ENCODE results near the gene SLC39A11.
"Not testable (repeated sequence)": the region's sequence is repeated elsewhere in the genome, so short reads cannot be mapped to it uniquely, and the experiment has no call there.

SLC39A11 gene

DNA sequence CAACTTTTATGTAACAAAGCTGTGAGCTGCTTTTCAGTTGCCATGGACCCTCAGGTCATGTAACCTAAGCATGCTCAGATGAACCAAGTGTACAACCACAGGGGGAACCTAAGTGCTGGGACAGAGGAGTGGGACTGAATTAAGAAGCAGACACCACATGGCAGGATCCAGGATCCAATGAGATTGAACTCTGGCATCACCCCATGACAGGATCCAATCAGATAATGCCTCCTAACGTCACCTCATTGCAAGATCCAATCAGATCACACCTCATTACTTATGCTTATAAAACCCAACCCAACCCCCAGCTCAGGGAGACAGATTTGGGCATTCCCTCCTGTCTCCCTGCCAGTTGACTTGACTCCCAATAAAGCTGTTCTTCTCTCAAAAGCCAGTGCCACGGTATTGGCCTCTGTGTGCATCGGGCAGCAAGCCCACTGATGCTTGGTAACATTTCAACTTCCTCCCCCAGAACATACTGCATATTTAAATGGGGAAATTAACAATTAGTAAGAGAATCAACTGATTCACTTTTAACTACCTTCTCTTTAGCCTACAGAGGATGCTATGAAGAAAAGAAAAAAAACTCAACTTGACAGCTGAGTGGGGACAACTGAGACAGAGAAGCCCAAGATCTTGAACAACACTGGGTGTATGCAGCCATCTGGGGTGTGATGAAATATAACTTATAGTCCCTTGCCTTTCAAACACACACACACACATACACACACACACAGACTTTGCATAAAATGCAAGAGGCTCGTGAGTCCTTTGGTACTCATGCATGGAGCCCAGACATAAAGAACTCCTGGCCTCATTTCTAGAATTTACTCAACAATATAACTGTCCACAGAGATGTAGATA, 148.4 kb downstream of the SLC39A11 start:
- DNase-seq, result no peak

DNA sequence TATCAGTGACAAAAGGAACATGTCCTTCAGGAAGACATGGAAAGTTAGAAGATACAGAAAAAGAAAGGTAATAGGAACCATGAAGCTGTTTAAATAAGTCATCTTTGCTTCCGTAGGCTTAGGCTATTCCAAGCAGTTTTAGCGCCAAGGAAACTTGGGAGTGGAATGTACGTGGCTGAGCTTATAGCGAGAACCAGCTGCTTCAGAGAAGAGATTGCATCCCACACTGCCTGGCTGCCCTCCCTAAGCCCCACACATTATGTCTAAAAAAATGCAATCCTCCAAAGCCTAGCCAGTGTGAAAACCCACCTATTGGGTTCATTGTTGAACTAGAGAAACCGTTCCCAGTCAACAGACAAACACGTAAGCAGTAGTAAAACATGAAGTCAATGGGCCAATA, 149.9 kb downstream of the SLC39A11 start:
- no peak for DNase-seq

DNA sequence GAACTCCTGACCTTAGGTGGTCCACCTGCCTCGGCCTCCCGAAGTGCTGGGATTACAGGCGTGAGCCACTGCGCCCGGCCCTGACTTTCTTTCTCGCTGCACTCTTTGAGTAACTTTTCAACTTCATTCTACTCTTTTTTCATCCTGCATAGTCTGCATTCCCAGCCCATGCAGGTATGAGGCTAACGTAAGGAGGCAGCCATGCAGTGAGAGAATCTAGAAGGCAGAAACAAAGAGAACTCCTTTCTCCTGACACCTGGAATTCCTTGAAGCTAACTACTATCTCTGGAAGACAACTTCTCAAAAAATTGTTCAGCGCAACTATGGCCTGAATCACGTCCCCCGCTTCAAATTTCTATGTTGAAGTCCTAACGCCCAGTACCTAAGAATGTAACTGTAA, 152.0 kb downstream of the SLC39A11 start:
- DNase-seq, result no peak

DNA sequence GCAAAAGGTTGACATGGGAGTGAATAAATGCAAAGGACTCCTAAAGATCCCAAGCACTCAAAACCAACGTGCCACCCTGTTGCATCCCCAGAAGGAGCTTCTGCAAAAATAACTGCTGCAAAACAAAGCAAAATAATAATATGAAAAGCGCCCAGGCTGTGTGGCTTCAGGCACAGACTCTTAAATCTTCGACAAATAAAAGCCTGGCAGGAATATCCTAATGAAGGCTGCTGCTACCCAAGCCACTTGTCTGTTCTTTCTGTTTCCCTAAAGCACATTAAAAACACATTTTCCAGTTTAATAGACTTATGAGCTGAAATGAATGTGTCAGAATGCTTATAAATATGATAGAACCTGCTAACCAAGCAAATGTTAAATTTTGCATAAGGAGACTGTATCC, 154.0 kb downstream of the SLC39A11 start:
- DNase-seq, result no peak

DNA sequence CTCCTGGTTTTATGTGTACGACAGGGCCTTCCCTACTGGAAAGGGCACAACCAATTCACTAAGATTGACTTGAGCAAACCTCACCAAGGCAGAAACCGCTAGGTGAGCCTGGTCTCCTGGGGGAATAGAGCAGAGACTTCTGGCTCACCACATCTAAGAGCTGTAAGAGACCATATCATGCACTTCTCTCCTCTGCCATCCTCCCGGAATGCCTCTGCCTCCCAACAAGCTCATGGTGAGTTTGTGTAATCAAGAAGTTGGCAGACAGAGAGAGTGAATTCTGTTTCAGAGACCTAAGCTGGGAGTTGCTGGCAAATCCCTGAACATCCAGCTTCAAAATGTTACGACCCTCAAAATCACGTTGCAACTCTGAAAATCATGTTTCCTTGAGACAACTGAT, 154.8 kb downstream of the SLC39A11 start:
- DNase-seq, result no peak

DNA sequence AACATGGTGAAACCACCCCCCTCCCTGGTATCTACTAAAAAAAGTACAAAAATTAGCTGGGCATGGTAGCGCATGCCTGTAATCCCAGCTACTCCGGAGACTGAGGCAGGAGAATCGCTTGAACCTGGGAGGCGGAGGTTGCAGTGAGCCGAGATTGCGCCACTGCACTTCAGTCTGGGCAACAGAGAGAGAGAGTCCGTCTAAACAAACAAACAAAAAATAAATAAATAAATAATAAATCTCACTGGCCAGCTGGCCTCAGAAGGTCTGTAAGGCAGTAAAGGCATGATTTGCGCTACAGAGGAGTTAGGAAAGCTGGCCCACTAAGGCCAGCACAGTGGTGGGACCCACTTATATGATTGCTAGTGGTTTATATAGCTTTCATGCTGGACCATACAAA, 155.2 kb downstream of the SLC39A11 start:
- not testable (repeated sequence) for DNase-seq

DNA sequence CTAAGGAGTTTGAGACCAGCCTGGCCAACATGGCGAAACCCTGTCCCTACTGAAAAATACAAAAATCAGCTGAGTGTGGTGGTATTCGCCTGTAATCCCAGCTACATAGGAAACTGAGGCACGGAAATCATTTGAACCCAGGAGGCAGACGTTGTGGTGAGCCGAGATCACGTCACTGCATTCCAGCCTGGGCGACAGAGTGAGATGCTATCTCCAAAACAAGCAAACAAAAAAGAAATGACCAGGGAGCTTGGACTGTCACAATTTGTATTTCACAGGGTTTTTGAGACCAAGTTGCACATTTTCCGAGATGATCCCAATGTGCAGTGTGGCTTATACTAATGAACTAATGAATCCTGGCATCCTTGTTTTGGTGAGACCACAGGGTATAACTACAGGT, 156.5 kb downstream of the SLC39A11 start:
- no peak for DNase-seq

DNA sequence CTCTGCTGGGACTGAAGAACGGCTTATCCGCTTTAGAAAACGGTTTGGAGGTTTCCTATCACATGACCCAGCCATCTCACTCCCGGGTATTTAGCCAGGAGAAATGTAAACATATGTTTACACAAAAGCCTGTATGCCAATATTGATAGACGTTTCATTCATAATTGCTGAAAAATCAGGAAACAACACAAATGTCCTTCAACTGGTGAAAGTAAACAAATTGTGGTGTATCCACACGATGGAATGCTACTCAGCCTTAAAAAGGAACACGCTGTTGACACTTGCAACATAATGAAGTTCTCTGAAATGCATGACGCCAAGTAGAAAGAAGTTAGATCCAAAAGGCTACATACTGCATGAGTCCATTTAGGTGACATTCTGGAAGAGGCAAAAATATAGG, 157.6 kb downstream of the SLC39A11 start:
- no peak for DNase-seq

DNA sequence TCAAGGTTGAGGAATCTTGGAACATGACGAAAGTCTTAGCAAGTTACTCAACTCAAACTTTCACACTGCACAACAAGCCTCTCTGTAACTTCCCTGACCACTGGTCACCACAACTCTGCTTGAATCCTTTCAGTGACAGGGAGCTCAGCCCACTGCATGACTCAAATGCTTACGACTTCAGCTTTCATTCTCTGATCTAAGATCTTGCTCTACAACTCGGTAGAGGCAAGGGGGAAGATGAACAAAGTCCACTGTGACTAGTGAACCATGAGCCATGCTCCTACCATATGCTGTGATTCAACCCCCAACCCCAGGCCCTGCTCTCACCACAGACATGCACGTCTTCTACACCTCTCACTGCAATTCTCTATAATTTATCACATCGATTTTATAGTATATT, 160.9 kb downstream of the SLC39A11 start:
- no peak for DNase-seq

DNA sequence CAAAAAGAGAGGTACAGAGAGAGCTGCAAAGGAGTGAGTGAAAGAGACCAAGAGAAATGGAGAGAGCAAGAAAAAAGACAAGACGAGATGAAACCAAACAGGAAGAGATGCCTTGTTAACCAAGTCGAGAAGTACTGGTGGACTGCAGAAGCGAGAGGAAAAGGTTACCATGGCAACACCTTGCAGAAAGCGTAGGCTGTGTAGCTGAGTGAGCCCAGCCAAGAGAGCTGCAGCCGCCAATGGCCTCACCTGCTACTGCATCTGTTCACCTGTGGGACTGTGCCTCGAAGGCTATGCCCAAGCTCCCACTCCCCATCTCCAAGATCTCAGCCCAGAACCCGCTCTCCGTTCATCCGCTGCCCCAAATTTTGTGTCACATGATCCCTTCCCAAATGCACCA, 161.3 kb downstream of the SLC39A11 start:
- DNase-seq, result no peak

DNA sequence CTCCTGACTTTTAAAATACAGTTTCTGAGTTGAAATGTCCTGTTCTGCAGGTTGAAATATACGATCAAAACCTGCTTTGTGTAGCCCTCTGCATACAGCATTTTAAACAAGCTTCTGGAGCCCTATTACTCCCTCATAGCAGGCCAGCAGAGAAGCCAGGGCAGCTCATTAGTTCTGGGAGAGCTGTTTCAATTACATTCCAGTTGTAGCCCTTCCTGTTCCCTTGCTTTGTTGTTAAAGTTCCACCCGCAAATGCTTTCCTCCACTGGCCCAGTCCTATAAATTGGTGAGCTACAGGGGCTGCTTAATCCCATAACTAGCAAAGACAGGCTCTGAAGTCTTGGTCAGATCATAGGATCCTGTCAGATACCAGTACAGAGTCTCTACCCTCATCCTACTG, 162.5 kb downstream of the SLC39A11 start:
- no peak for DNase-seq

DNA sequence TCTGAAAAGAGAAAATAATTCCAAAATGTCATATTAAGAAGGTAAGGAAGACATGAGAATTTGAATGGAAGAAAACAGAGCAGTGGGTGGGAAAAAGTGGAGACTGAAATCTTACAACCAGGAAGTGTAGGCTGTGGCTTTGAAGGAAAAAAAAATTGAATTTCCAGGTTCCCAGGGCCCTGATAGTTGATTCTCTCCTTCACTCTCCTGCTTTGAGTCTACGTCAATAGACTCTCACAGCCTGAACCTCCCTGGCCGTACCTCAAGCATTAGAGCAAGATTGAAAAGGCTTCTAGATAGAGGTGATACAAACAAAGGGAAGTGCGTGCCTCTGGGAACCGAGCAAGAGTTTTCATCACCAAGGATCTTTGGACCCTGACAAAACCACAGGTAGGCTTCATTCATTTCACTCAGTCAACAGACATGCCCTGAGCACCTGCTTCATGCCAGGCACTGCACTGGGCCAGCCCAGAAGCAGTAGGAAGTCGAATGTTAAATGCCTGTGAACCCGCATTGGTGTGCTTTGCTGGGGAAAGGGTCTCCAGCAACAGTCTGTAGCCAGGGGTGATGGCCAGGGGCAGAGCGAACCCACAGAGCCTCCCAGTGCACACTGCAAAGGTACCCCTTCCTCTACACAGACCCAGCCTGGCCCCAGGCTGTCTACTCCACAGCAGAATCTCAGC, 163.9 kb downstream of the SLC39A11 start:
- no peak for DNase-seq

DNA sequence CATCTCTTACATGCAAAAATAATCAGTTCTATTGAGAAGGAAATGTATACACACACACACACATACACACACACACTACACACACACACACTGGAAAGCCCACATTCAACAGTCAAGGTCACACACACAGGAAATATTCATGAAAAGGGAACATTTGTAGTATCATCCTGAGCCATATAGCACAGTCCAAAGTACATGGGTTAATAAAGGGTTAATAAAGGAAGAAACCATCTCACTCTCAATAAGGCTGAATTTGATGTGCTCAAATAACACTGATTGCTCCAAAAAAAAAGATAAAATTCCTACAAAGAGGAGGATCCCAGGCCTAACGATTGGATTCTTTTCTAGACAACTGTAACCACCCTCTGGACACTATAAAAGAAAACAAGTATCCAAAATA, 164.7 kb downstream of the SLC39A11 start:
- no peak for DNase-seq

DNA sequence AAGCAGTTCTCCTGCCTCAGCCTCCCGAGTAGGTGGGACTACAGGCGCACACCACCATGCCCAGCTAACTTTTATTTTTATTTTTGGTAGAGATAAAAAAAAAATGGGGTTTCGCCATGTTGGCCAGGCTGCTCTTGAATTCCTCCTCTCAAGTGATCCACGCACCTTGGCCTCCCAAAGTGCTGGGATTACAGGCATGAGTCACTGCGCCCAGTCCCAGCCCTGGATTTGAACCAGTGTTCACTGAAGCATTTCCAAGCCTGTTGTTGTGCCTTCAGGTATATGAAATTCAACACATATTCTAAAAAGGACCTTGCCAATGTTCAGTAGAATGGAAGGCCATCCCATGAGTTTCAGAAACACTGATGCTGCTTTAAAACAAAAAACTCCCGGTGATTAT, 165.3 kb downstream of the SLC39A11 start:
- DNase-seq, result no peak

DNA sequence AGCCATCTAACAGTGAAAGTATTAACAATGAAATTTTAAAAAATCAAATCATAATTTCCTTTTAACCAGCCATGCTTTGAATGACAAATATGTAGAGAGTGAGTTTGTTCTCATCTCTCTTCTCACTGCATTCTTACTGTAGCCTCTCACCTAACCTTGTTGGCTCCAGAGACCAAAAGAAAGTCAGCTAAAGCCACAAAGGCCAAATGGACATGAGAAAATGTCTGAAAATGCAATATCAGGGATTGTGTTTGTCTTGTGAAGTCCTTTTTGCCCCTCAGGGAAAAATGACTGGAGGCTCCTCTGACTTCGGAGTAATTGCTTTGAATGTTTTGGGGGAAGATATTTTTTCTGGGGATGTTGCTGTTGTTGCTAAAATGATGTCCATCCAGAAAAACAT, 166.3 kb downstream of the SLC39A11 start:
- no peak for DNase-seq

DNA sequence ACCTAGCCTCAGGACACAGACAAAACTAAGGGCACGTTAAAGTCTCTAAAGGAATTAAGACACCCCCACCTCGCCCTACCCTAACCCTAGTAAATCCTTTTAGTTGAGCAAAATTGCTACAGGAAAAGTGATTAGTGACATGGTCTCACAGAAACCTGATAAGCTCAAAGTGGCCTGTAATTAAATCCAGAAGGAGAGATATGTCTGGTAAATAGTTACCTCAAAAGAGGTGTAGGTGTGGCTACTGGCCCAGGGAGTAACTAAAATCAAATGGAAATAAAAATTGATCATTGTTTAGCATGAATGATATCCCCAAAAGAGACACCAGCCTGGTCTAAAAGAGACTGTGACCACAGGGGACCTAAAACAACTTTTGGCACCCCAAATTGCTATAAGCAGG, 168.3 kb downstream of the SLC39A11 start:
- DNase-seq, result no peak

DNA sequence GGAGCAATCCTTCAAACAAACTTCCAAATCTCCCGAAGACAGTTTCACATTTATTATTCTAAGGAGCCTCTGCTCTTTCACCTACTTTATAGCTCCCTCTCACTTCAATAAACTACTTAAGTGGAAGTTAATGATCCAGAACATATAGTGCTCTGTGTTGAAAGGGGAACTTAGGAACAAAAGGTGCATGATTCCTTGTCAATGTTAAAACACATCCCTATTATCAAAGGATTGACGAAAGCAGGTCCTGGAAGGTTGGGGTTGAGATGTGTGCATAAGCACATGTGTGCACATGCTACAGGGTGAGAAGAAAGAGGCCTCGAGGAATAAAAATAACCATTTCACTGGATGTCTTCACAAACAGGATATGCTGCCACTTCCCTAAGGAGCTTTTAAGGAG, 170.3 kb downstream of the SLC39A11 start:
- DNase-seq, result no peak

DNA sequence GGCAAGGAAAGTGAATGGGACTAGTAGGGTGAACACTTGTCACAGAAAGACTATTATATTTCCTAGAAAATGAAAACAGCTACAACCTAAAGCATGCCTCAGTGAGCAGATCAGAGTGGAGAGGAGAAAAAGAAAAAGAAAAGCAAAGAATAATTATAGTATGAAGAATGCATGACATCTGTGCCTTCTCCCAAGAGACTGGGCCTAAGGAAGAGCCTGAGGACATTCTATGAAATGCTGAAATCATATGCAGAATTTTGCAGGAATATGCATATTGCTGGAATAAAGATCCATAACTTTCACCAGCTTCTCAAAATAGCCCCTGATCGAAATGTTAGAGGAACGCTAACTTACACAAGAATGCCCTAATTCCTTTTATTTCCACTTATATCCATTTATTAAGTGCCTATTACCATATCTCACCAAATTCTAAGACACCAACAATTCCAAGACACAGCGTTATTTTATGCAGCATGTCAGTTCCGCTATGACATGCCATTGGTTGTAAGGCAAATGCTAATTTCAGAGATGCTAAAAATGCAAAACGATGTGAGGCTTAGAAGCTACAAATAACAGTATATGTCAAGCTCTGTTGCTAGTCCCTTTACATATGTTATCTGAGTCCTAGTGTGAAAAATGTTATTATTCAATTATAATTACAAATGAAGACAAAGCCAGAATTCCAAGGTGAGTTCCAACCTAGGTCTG, 171.0 kb downstream of the SLC39A11 start:
- no peak for DNase-seq

DNA sequence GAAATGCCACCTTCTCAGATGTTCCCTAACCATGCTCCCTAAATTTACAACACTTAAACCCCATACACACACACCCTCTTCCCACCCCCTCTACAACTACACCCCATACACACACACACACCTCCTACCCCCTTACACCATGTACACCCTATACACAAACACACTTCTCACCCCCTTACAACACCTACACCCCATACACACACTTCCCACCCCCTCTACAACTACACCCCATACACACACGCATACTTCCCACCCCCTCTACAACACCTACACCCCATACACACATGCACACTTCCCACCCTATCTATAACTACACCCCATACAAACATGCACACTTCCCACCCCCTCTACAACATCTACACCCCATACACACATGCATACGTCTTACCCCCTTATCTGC, 172.0 kb downstream of the SLC39A11 start:
- no peak for DNase-seq

DNA sequence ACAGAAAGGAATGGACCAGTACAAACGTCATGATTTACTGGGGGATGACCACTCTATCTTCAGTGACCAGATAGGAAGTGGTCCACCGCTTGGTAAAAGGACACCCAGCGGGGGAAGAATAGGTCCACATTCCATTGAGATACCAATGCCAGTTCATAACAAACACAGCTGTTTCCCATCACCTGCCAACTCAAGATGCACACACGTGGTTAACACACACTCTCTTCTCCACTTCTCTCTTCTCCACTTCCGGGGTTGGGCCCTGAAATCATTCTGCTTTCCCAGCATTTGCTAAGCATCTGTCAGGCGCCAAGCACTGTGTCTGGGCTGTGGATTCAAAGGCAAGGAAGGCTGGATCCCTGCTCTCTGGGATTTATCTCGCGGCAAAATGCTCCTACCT, 175.5 kb downstream of the SLC39A11 start:
- DNase-seq, result no peak

DNA sequence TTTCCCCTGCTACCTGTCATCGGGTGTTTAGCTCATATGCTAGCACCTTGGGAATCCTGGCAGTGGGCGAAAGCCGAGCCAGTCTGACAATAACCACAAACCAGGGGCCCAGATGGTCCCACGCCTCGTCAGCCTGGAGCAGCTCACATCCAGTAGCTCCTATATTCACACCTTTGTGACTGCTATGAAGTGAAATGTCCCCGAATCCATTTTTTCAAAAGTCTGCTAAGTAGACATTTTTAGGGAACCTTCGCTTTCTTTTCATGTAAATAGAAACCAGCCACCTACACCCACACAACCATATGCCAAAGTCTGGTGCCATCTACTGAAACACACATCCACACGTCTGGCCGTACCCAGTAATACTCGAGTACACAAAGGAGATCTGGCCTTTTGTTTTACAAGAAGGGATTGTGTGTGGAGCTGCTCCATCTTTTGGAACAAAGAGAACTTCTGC, 176.8 kb downstream of the SLC39A11 start:
- no peak for DNase-seq

DNA sequence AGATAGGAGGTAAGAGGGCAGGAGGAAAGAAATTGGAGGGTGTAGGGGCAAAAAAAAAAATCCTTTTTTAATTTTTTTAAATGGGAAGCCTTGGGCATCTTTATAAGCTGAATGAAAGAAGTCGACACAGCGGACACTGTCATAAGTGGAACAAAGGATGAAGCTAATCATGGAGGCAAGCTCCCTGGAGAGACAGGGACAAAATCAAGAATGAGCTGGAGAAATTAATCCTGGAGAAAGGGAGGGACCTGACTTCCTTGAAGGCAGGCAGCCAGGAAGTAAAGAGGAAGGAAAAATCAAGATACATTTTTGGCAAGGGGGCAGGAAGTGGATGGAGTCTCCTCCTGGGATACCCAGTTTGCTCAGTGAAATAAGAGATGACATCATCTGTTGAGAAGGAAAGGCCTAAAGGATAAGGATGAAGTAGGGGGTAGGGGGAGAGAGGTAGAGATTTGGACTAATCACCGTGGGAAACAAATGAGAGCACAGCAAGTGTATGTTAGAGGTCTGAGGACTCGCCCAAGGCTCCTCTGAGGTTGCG, 179.3 kb downstream of the SLC39A11 start:
- DNase-seq, result no peak

DNA sequence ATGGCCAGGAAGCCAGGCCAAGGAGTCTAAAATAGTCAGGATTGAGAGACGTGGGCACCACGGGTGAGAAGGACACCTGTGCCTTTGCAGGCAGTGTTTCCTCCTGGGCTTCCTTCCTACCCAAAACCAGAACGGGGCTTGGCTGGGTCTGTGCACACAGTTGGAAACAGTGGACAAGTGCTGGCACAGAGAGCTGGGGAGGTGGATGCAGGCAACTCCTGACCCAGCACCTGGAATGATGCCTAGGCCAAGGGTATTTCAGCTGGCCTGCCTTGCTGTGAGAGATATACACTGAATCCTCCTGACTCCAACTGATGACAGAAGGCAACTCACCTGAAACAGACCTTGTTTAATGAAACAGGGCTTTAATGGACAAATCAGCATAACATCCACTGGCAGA, 186.2 kb downstream of the SLC39A11 start:
- no peak for DNase-seq

DNA sequence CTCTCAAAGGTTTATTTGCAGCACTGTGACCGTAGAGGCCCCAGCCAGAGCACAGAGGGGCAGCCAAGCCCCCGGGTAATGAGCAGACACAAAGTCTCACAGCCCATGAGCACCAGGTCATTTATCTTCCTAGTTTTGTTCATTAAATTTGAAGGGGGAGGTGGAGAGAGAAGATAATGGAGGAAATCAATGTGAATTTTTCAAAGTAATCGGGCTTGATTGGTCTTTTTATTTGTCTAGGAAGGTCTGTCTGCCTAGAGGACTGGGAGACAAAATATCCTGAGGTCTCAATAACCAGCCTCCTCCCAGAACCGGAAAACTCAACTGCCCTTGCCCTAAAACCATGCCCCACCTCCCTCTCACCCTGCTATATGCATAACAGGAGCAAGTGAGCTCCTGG, 189.0 kb downstream of the SLC39A11 start:
- no peak for DNase-seq
